ENCODE results near the gene MRPS9.

The MRPS9 gene

GRCh38 chr2:105038383-105039061 lies 653 bp downstream of the MRPS9 start:
- H3K36me3 ChIP-seq: no peaks in the 10 kb centered on the region
- no peak for DNase-seq
- H3K9me3 ChIP-seq: no peaks in the 10 kb centered on the region
- TF ChIP-seq, protein P1, sequence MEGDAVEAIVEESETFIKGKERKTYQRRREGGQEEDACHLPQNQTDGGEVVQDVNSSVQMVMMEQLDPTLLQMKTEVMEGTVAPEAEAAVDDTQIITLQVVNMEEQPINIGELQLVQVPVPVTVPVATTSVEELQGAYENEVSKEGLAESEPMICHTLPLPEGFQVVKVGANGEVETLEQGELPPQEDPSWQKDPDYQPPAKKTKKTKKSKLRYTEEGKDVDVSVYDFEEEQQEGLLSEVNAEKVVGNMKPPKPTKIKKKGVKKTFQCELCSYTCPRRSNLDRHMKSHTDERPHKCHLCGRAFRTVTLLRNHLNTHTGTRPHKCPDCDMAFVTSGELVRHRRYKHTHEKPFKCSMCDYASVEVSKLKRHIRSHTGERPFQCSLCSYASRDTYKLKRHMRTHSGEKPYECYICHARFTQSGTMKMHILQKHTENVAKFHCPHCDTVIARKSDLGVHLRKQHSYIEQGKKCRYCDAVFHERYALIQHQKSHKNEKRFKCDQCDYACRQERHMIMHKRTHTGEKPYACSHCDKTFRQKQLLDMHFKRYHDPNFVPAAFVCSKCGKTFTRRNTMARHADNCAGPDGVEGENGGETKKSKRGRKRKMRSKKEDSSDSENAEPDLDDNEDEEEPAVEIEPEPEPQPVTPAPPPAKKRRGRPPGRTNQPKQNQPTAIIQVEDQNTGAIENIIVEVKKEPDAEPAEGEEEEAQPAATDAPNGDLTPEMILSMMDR (IDR thresholded peaks at IDR 0.05; ENCODE audit: low read depth, low read length): no peak
- H3K4me1 ChIP-seq: no peaks in the 10 kb centered on the region
- peak overlapping the region; percentile 91 for H3K4me3 ChIP-seq (ENCODE audit: low read depth, low read length)
- no peaks in the 10 kb centered on the region for H3K27me3 ChIP-seq

DNA sequence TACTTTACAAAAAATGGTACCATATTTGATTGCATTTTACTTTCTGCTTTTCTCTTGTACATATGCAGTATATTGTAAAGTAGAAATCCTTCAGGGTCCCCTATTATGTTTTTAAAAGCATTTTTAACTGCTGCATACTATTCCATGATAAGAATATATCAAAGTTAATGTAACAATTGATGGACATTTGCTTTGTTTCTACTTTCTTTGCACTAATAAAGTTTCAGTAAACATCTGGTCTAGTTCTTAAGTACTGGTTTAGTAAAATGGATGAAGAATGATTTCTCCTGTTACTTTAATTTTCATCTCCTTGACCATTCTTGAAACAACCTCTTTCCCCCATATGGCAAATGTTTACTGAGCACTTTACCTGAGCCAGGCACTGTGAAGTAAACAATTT lies 1.7 kb downstream of the MRPS9 start:
- Histone ChIP-seq H3K4me1 (no peaks in the 10 kb centered on the region), H3K27me3 (no peaks in the 10 kb centered on the region), H3K9me3 (no peaks in the 10 kb centered on the region), H3K36me3 (no peaks in the 10 kb centered on the region), H3K4me3 (ENCODE audit: low read depth, low read length) (no peak overlapping the region)
- DNase-seq: no peak
- TF ChIP-seq, protein P1 (IDR thresholded peaks at IDR 0.05; ENCODE audit: low read depth, low read length): no peak

GRCh38 chr2:105042189-105042588 lies 4.3 kb downstream of the MRPS9 start:
- H3K4me3 ChIP-seq (ENCODE audit: low read depth, low read length): no peak overlapping the region
- TF ChIP-seq, protein P1 (IDR thresholded peaks at IDR 0.05; ENCODE audit: low read depth, low read length): no peak
- H3K36me3 ChIP-seq: no peaks in the 10 kb centered on the region
- no peaks in the 10 kb centered on the region for H3K27me3 ChIP-seq
- no peaks in the 10 kb centered on the region for H3K4me1 ChIP-seq
- DNase-seq: peak; percentile 24
- H3K9me3 ChIP-seq: no peaks in the 10 kb centered on the region

GRCh38 chr2:105052773-105053172 lies 14.9 kb downstream of the MRPS9 start:
- Histone ChIP-seq H3K4me1 (no peaks in the 10 kb centered on the region), H3K27me3 (no peaks in the 10 kb centered on the region), H3K36me3 (no peaks in the 10 kb centered on the region), H3K4me3 (ENCODE audit: low read depth, low read length) (no peak overlapping the region), H3K9me3 (no peaks in the 10 kb centered on the region)
- TF ChIP-seq, protein P1 (IDR thresholded peaks at IDR 0.05; ENCODE audit: low read depth, low read length): no peak
- DNase-seq: peak; percentile 30

DNA sequence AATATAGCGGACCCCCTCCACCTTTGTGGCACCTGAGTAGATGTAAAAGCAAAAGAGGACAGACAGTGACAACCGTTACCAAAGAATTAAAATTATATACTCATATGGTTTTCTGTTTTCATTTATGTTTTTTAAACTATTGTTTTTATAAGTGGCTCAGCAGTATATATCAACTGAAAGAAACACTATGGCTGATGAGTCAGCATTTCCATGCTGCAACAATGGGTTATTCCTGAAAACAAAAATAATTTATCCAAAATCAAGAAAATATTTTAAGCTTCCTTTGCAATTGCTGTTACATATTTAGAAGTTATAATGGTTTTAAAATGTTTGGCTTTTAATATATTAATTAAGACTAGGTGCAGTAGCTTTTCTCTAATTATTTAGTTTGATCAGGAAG lies 17.7 kb downstream of the MRPS9 start:
- DNase-seq: no peak
- Histone ChIP-seq H3K9me3 (no peaks in the 10 kb centered on the region), H3K36me3 (no peaks in the 10 kb centered on the region), H3K4me1 (no peaks in the 10 kb centered on the region), H3K27me3 (no peaks in the 10 kb centered on the region), H3K4me3 (ENCODE audit: low read depth, low read length) (no peak overlapping the region)
- TF ChIP-seq, protein P1 (IDR thresholded peaks at IDR 0.05; ENCODE audit: low read depth, low read length): no peak

- no peak for DNase-seq
- Histone ChIP-seq H3K4me1 (no peaks in the 10 kb centered on the region), H3K36me3 (no peaks in the 10 kb centered on the region), H3K9me3 (no peaks in the 10 kb centered on the region), H3K27me3 (no peaks in the 10 kb centered on the region), H3K4me3 (ENCODE audit: low read depth, low read length) (no peak overlapping the region)
- TF ChIP-seq, protein P1 (IDR thresholded peaks at IDR 0.05; ENCODE audit: low read depth, low read length): no peak
Measured at GRCh38 chr2:105056245-105056644, 18.4 kb downstream of the MRPS9 start.
